Peyer's patch (tissue), 4 donors: ENCODE measurements around the gene CCDC57.

Experiments
- POLR2A ChIP-seq, 2 donors: fragments of 450-650 bp; IDR thresholded peaks; one replicate each; pipeline ENCODE4 v1.5.1; 2017; ENCODE audit warnings: antibody characterized with exemption in 2 of 2, mild to moderate bottlenecking in 2 of 2, moderate library complexity in 2 of 2
- TF ChIP-seq, protein P1 (sequence below), 6 experiments: fragments of 450-650 bp in 4 of 6; fragments of 200-600 bp in 2 of 6; sonication (generic) in 1 of 6; IDR thresholded peaks; one replicate each; pipeline ENCODE4 v1.5.1; 2017 to 2019; ENCODE audit warnings: antibody characterized with exemption in 6 of 6, mild to moderate bottlenecking in 3 of 6, moderate library complexity in 1 of 6

DNA sequence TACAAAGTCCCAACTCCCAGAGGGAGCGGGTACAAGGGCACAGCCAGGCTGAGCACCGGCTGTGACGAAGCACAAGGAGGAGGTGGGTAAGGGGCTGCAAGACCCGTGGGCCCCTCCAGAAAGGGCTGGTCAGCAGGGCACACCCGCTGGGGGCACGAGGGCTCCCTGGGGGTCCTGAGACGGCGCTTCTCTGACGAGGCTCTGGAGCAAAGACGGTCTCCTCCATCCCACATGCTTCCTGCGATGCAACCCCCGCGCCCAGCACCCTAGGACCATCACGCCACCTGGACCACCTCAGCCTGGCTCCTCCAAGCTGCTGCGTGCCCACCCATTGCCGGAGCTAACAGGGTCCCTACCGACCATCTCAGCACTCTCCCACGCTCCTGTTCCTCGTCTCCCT is 8.7 kb downstream of the CCDC57 start:
- TF ChIP-seq, protein P1, sequence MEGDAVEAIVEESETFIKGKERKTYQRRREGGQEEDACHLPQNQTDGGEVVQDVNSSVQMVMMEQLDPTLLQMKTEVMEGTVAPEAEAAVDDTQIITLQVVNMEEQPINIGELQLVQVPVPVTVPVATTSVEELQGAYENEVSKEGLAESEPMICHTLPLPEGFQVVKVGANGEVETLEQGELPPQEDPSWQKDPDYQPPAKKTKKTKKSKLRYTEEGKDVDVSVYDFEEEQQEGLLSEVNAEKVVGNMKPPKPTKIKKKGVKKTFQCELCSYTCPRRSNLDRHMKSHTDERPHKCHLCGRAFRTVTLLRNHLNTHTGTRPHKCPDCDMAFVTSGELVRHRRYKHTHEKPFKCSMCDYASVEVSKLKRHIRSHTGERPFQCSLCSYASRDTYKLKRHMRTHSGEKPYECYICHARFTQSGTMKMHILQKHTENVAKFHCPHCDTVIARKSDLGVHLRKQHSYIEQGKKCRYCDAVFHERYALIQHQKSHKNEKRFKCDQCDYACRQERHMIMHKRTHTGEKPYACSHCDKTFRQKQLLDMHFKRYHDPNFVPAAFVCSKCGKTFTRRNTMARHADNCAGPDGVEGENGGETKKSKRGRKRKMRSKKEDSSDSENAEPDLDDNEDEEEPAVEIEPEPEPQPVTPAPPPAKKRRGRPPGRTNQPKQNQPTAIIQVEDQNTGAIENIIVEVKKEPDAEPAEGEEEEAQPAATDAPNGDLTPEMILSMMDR (IDR thresholded peaks at IDR 0.05) = no peak
- TF ChIP-seq POLR2A (IDR thresholded peaks at IDR 0.05) = no peak
